ENCODE results near the gene COPRS. TPM values are rescaled to one million over a fixed set of nuclear protein-coding genes. Genes with fewer than 3 reads are reported as not detected.
"Not testable (repeated sequence)": the region's sequence is repeated elsewhere in the genome, so short reads cannot be mapped to it uniquely, and the experiment has no call there.

Gene COPRS
- polyA plus RNA-seq, 4 donors: 12.7 to 33.7 (median 32.2) TPM

- H3K9me3 ChIP-seq (ENCODE audit: control insufficient read depth in 2 of 2, insufficient read depth in 1 of 2, low read depth in 1 of 2, low read length in 1 of 2): not testable (repeated sequence)
- 86 to 92% (median 91%) methylated on average over 4 of the region's 4 CpGs for WGBS, 3 donors
These were observed 30.1 kb downstream of the COPRS start for GRCh38 chr17:31828955-31829354.

GRCh38 chr17:31825961-31826691 is 32.9 kb downstream of the COPRS start:
- FAIRE-seq (no peak), DNase-seq (no peak)
- no peaks in the 10 kb centered on the region for H3K27me3 ChIP-seq (ENCODE audit: control insufficient read depth in 3 of 3, insufficient read depth in 3 of 3, low read length in 3 of 3)
- WGBS, 3 donors: 67 to 78% (median 69%) methylated on average over 11 to 14 of the region's 14 CpGs
- H3K4me1 ChIP-seq (ENCODE audit: control insufficient read depth in 3 of 3, insufficient read depth in 2 of 3, low read depth in 1 of 3, low read length in 2 of 3): no peaks in the 10 kb centered on the region
- H3K36me3 ChIP-seq (ENCODE audit: control insufficient read depth in 3 of 3, insufficient read depth in 2 of 3, low read depth in 1 of 3, low read length in 3 of 3): no peaks in the 10 kb centered on the region
- no peak overlapping the region for H3K27ac ChIP-seq (ENCODE audit: low read depth in 1 of 3, low read length in 2 of 3)
- H3K9me3 ChIP-seq (ENCODE audit: control insufficient read depth in 2 of 2, insufficient read depth in 1 of 2, low read depth in 1 of 2, low read length in 1 of 2): no peaks in the 10 kb centered on the region
- no peak overlapping the region for H3K4me3 ChIP-seq (ENCODE audit: low read depth in 1 of 3, low read length in 3 of 3)

More at GRCh38 chr17:31828955-31829354, 30.1 kb downstream of the COPRS start:
- not testable (repeated sequence) for H3K27ac ChIP-seq (ENCODE audit: low read depth in 1 of 3, low read length in 2 of 3); H3K4me1 ChIP-seq (ENCODE audit: control insufficient read depth in 3 of 3, insufficient read depth in 2 of 3, low read depth in 1 of 3, low read length in 2 of 3); FAIRE-seq; H3K27me3 ChIP-seq (ENCODE audit: control insufficient read depth in 3 of 3, insufficient read depth in 3 of 3, low read length in 3 of 3); H3K4me3 ChIP-seq (ENCODE audit: low read depth in 1 of 3, low read length in 3 of 3); H3K36me3 ChIP-seq (ENCODE audit: control insufficient read depth in 3 of 3, insufficient read depth in 2 of 3, low read depth in 1 of 3, low read length in 3 of 3); DNase-seq

- Histone ChIP-seq H3K27me3 (ENCODE audit: control insufficient read depth in 3 of 3, insufficient read depth in 3 of 3, low read length in 3 of 3) (no peaks in the 10 kb centered on the region), H3K9me3 (ENCODE audit: control insufficient read depth in 2 of 2, insufficient read depth in 1 of 2, low read depth in 1 of 2, low read length in 1 of 2) (no peaks in the 10 kb centered on the region), H3K4me1 (ENCODE audit: control insufficient read depth in 3 of 3, insufficient read depth in 2 of 3, low read depth in 1 of 3, low read length in 2 of 3) (no peaks in the 10 kb centered on the region), H3K4me3 (ENCODE audit: low read depth in 1 of 3, low read length in 3 of 3) (no peak overlapping the region), H3K36me3 (ENCODE audit: control insufficient read depth in 3 of 3, insufficient read depth in 2 of 3, low read depth in 1 of 3, low read length in 3 of 3) (no peaks in the 10 kb centered on the region), H3K27ac (ENCODE audit: low read depth in 1 of 3, low read length in 2 of 3) (no peak overlapping the region)
- no peak for FAIRE-seq
- 38 to 47% (median 46%) methylated on average over 7 of the region's 7 CpGs for WGBS, 3 donors
- no peak for DNase-seq
These were observed 34.2 kb downstream of the COPRS start for GRCh38 chr17:31824766-31825360.

DNA sequence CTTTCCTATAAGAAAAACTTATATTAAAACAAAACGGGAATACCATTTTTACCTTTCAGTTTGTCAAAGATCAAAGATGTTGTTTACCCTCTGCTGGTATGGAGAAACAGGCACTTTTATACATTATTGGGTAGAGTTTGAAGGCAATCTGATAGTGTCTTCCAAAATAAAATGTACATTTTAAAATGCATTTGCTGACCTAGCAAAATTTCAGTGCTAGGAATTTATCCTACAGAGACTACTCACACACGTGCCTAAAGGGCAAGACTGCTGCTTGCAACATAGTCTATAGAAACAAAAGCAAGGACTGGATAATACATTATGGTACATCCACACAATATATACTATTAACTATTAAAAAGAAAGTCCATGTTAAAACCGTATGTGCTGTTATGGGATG is 36.0 kb downstream of the COPRS start:
- no peak for FAIRE-seq
- H3K4me1 ChIP-seq (ENCODE audit: control insufficient read depth in 3 of 3, insufficient read depth in 2 of 3, low read depth in 1 of 3, low read length in 2 of 3): no peaks in the 10 kb centered on the region
- WGBS, 3 donors: 62 to 69% (median 64%) methylated on average over 3 of the region's 3 CpGs

GRCh38 chr17:31820691-31821435 is 38.2 kb downstream of the COPRS start:
- no peaks in the 10 kb centered on the region for H3K36me3 ChIP-seq (ENCODE audit: control insufficient read depth in 3 of 3, insufficient read depth in 2 of 3, low read depth in 1 of 3, low read length in 3 of 3)
- H3K27me3 ChIP-seq (ENCODE audit: control insufficient read depth in 3 of 3, insufficient read depth in 3 of 3, low read length in 3 of 3): no peaks in the 10 kb centered on the region
- H3K9me3 ChIP-seq (ENCODE audit: control insufficient read depth in 2 of 2, insufficient read depth in 1 of 2, low read depth in 1 of 2, low read length in 1 of 2): no peaks in the 10 kb centered on the region
- no peaks in the 10 kb centered on the region for H3K4me1 ChIP-seq (ENCODE audit: control insufficient read depth in 3 of 3, insufficient read depth in 2 of 3, low read depth in 1 of 3, low read length in 2 of 3)
- no peak overlapping the region for H3K27ac ChIP-seq (ENCODE audit: low read depth in 1 of 3, low read length in 2 of 3)
- no peak overlapping the region for H3K4me3 ChIP-seq (ENCODE audit: low read depth in 1 of 3, low read length in 3 of 3)
- WGBS, 3 donors: 83 to 95% (median 86%) methylated on average over 5 of the region's 5 CpGs
- DNase-seq: no peak
- FAIRE-seq: no peak

More for the DNA sequence above, 36.0 kb downstream of the COPRS start:
- H3K9me3 ChIP-seq (ENCODE audit: control insufficient read depth in 2 of 2, insufficient read depth in 1 of 2, low read depth in 1 of 2, low read length in 1 of 2): no peaks in the 10 kb centered on the region
- H3K27ac ChIP-seq (ENCODE audit: low read depth in 1 of 3, low read length in 2 of 3): no peak overlapping the region
- H3K36me3 ChIP-seq (ENCODE audit: control insufficient read depth in 3 of 3, insufficient read depth in 2 of 3, low read depth in 1 of 3, low read length in 3 of 3): no peaks in the 10 kb centered on the region
- DNase-seq: no peak
- H3K4me3 ChIP-seq (ENCODE audit: low read depth in 1 of 3, low read length in 3 of 3): no peak overlapping the region
- no peaks in the 10 kb centered on the region for H3K27me3 ChIP-seq (ENCODE audit: control insufficient read depth in 3 of 3, insufficient read depth in 3 of 3, low read length in 3 of 3)

DNA sequence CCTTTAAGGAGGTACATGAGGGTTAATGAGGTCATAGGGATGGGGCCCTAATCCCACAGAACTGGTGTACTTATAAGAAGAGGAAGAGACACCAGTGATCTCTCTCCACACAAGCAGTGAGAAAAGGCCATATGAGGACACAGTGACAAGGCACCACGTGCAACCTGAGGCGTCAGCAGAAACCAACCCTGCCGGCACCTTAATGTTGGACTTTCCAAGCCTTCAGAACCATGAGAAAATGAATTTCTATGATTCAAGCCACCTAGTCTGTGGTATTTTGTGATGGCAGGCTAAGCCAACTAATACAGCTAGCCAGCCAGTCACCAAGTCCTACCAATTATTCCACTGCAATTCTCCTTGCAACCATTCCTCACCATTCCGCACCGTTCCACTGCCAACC is 39.5 kb downstream of the COPRS start:
- no peak for FAIRE-seq
- WGBS, 3 donors: 93 to 95% (median 93%) methylated on average over 5 of the region's 5 CpGs
- DNase-seq: no peak
- Histone ChIP-seq H3K27ac (ENCODE audit: low read depth in 1 of 3, low read length in 2 of 3) (no peak overlapping the region), H3K27me3 (ENCODE audit: control insufficient read depth in 3 of 3, insufficient read depth in 3 of 3, low read length in 3 of 3) (no peaks in the 10 kb centered on the region), H3K4me1 (ENCODE audit: control insufficient read depth in 3 of 3, insufficient read depth in 2 of 3, low read depth in 1 of 3, low read length in 2 of 3) (no peaks in the 10 kb centered on the region), H3K36me3 (ENCODE audit: control insufficient read depth in 3 of 3, insufficient read depth in 2 of 3, low read depth in 1 of 3, low read length in 3 of 3) (no peaks in the 10 kb centered on the region), H3K4me3 (ENCODE audit: low read depth in 1 of 3, low read length in 3 of 3) (no peak overlapping the region), H3K9me3 (ENCODE audit: control insufficient read depth in 2 of 2, insufficient read depth in 1 of 2, low read depth in 1 of 2, low read length in 1 of 2) (no peaks in the 10 kb centered on the region)

DNA sequence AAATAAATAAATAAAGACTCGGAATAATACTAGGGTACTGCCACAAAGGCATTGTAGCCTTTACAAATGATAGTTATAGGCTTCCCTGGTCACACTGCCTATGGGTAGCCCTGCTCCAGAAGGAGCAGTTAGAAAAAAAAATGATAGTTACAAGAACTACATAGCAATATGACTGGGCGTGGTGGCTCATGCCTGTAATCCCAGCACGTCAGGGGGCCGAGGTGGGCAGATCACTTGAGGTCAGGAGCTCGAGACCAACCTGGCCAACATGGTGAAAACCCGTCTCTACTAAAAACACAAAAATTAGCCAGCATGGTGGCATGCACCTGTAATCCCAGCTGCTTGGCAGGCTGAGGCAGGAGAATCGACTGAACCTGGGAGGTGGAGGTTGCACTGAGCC is 40.2 kb downstream of the COPRS start:
- H3K9me3 ChIP-seq (ENCODE audit: control insufficient read depth in 2 of 2, insufficient read depth in 1 of 2, low read depth in 1 of 2, low read length in 1 of 2); FAIRE-seq; H3K27ac ChIP-seq (ENCODE audit: low read depth in 1 of 3, low read length in 2 of 3); H3K27me3 ChIP-seq (ENCODE audit: control insufficient read depth in 3 of 3, insufficient read depth in 3 of 3, low read length in 3 of 3); DNase-seq; H3K36me3 ChIP-seq (ENCODE audit: control insufficient read depth in 3 of 3, insufficient read depth in 2 of 3, low read depth in 1 of 3, low read length in 3 of 3); H3K4me1 ChIP-seq (ENCODE audit: control insufficient read depth in 3 of 3, insufficient read depth in 2 of 3, low read depth in 1 of 3, low read length in 2 of 3); H3K4me3 ChIP-seq (ENCODE audit: low read depth in 1 of 3, low read length in 3 of 3): not testable (repeated sequence)
- 88 to 92% (median 91%) methylated on average over 7 of the region's 7 CpGs for WGBS, 3 donors

GRCh38 chr17:31815212-31815730 is 43.8 kb downstream of the COPRS start:
- Histone ChIP-seq H3K27me3 (ENCODE audit: control insufficient read depth in 3 of 3, insufficient read depth in 3 of 3, low read length in 3 of 3) (no peaks in the 10 kb centered on the region), H3K4me3 (ENCODE audit: low read depth in 1 of 3, low read length in 3 of 3) (no peak overlapping the region), H3K27ac (ENCODE audit: low read depth in 1 of 3, low read length in 2 of 3) (peak overlapping the region in 1 of 3 donors; percentile 37), H3K4me1 (ENCODE audit: control insufficient read depth in 3 of 3, insufficient read depth in 2 of 3, low read depth in 1 of 3, low read length in 2 of 3) (no peaks in the 10 kb centered on the region), H3K36me3 (ENCODE audit: control insufficient read depth in 3 of 3, insufficient read depth in 2 of 3, low read depth in 1 of 3, low read length in 3 of 3) (no peaks in the 10 kb centered on the region), H3K9me3 (ENCODE audit: control insufficient read depth in 2 of 2, insufficient read depth in 1 of 2, low read depth in 1 of 2, low read length in 1 of 2) (no peaks in the 10 kb centered on the region)
- 67 to 72% (median 71%) methylated on average over 5 of the region's 5 CpGs for WGBS, 3 donors
- FAIRE-seq (no peak), DNase-seq (peak in 1 of 2 donors; percentile 75)
